HepG2 (cell line): ENCODE measurements around the gene PIWIL1. TPM values are rescaled to one million over a fixed set of nuclear protein-coding genes. Genes with fewer than 3 reads are reported as not detected.

Source experiments
- ATAC-seq: fragments of 200-7000 bp; cut with Tn5 transposase; 3 replicates; pipeline ENCODE4 v1.9.1; 2020; ENCODE audit warnings: mild to moderate bottlenecking, moderate library complexity
- BruUV-seq: library from RNA; stranded (reverse); fragments of 400-500 nt; replicated peaks from 2 replicates; lab custom pipeline; 2021; lab: Mats Ljungman, UMichigan
- CTCF ChIA-PET: fragments of 300-600 bp; formaldehyde crosslinking; extraction: SDS; loops from one replicate; lab custom pipeline; 2021; ENCODE audit warnings: low total read pairs, inconsistent platforms, low intra/inter-chr PET ratio; lab: Yijun Ruan, JAX
- POLR2A ChIA-PET: fragments of 350-600 bp; sonication (Branson Sonifier 250); formaldehyde crosslinking; loops from one replicate; lab custom pipeline; 2020; ENCODE audit warnings: antibody characterized with exemption, inconsistent platforms; lab: Yijun Ruan, JAX
- DNase-seq: peaks from one replicate; pipeline ENCODE4 v3.0.0-alpha.2; 2015; ENCODE audit warnings: low spot score
- FAIRE-seq: peaks from 3 replicates; lab custom pipeline; 2011; peaks lifted over from hg19 to GRCh38; lab: Jason Lieb, UNC
- H2AFZ ChIP-seq: one replicate; pipeline ENCODE4 v1.6.1; 2011; ENCODE audit warnings: low read length, inconsistent platforms
- H3K27ac ChIP-seq: fragments of 300-600 bp; 3 replicates; pipeline ENCODE4 v1.8.0; 2011; ENCODE audit warnings: mixed run types, mild to moderate bottlenecking, mixed read lengths, low read length, inconsistent platforms; ENCODE audit not compliant: insufficient read depth; ENCODE audit errors: extremely low read length
- H3K27me3 ChIP-seq, 2 experiments: fragments of 200-600 bp in 1 of 2; 2 replicates in 1 of 2; 3 replicates in 1 of 2; pipeline versions ENCODE4 v1.6.0 to v1.8.0; 2011; ENCODE audit warnings: low read length in 2 of 2, mild to moderate bottlenecking in 2 of 2, moderate library complexity in 2 of 2, inconsistent platforms in 1 of 2; ENCODE audit not compliant: insufficient read depth in 2 of 2, control insufficient read depth in 1 of 2
- H3K36me3 ChIP-seq, 2 experiments: fragments of 200-600 bp in 1 of 2; replicated peaks in 1 of 2; 2 replicates in 1 of 2; 3 replicates in 1 of 2; pipeline versions ENCODE4 v1.5.1 to v1.8.0; 2011; ENCODE audit warnings: low read length in 2 of 2, inconsistent platforms in 1 of 2; ENCODE audit not compliant: insufficient read depth in 2 of 2, control insufficient read depth in 1 of 2
- H3K4me1 ChIP-seq: 2 replicates; pipeline ENCODE4 v1.5.1; 2012; ENCODE audit warnings: low read length, inconsistent platforms; ENCODE audit not compliant: insufficient read depth
- H3K4me2 ChIP-seq: 2 replicates; pipeline ENCODE4 v1.6.0; 2011; ENCODE audit warnings: low read depth, low read length, inconsistent platforms
- H3K4me3 ChIP-seq, 3 experiments: fragments of 200-600 bp in 1 of 3; sonication (generic), shearing (Covaris generic) in 1 of 3; replicated peaks in 1 of 3; 2 replicates each; pipeline ENCODE4 v1.5.1; 2011 to 2016; ENCODE audit warnings: low read length in 3 of 3, inconsistent platforms in 2 of 3, low read depth in 2 of 3, mild to moderate bottlenecking in 2 of 3, control low read depth in 1 of 3, mixed read lengths in 1 of 3; ENCODE audit not compliant: insufficient read depth in 1 of 3
- H3K79me2 ChIP-seq: one replicate; pipeline ENCODE4 v1.6.1; 2011; ENCODE audit warnings: low read length, inconsistent platforms; ENCODE audit not compliant: insufficient read depth
- H3K9ac ChIP-seq: 2 replicates; pipeline ENCODE4 v1.6.0; 2011; ENCODE audit warnings: mild to moderate bottlenecking, low read depth, low read length, inconsistent platforms; ENCODE audit not compliant: insufficient read depth
- H3K9me3 ChIP-seq: 2 replicates; pipeline ENCODE4 v1.5.1; 2012; ENCODE audit warnings: mild to moderate bottlenecking, low read length
- H4K20me1 ChIP-seq: 2 replicates; pipeline ENCODE4 v1.6.0; 2011; ENCODE audit warnings: inconsistent platforms, mild to moderate bottlenecking, low read length, moderate library complexity; ENCODE audit not compliant: insufficient read depth
- ATF3 ChIP-seq: sonication (generic); formaldehyde crosslinking; IDR thresholded peaks from 2 replicates; pipeline ENCODE4 v1.4.0; 2020; ENCODE audit warnings: missing genetic modification reagents
- CBX5 ChIP-seq: sonication (generic); formaldehyde crosslinking; IDR thresholded peaks from 2 replicates; pipeline ENCODE4 v1.4.0; 2020; ENCODE audit warnings: missing genetic modification reagents, borderline replicate concordance
- ETV6 ChIP-seq: sonication (generic); formaldehyde crosslinking; conservative IDR thresholded peaks from 2 replicates; pipeline ENCODE4 v1.4.0; 2020; ENCODE audit warnings: missing genetic modification reagents
- GATAD2A ChIP-seq: IDR thresholded peaks from 2 replicates; pipeline ENCODE4 v1.6.1; 2016
- HIVEP1 ChIP-seq: sonication (generic); formaldehyde crosslinking; IDR thresholded peaks from 2 replicates; pipeline ENCODE4 v1.4.0; 2020; ENCODE audit warnings: mild to moderate bottlenecking, missing genetic modification reagents
- LRRFIP1 ChIP-seq: sonication (generic); formaldehyde crosslinking; conservative IDR thresholded peaks from 2 replicates; pipeline ENCODE4 v1.4.0; 2020; ENCODE audit warnings: missing genetic modification reagents
- MTF1 ChIP-seq: sonication (generic); formaldehyde crosslinking; IDR thresholded peaks from 2 replicates; pipeline ENCODE4 v1.5.0; 2020; ENCODE audit warnings: missing genetic modification reagents
- RFX1 ChIP-seq: fragments of 450-650 bp; IDR thresholded peaks from 2 replicates; pipeline ENCODE4 v1.6.1; 2017
- SMYD3 ChIP-seq: sonication (generic); formaldehyde crosslinking; IDR thresholded peaks from 2 replicates; pipeline ENCODE4 v1.8.1; 2023; ENCODE audit warnings: mild to moderate bottlenecking, missing genetic modification reagents
- SRF ChIP-seq: IDR thresholded peaks from 2 replicates; pipeline ENCODE4 v1.6.1; 2011; ENCODE audit warnings: mild to moderate bottlenecking, low read depth, low read length, moderate library complexity
- SRY ChIP-seq: sonication (generic); formaldehyde crosslinking; IDR thresholded peaks from 2 replicates; pipeline ENCODE4 v1.8.0; 2022; ENCODE audit warnings: mild to moderate bottlenecking, missing genetic modification reagents
- TCF12 ChIP-seq, 2 experiments: fragments of 450-650 bp in 1 of 2; sonication (generic) in 1 of 2; formaldehyde crosslinking in 1 of 2; IDR thresholded peaks; 2 replicates each; pipeline versions ENCODE4 v1.6.1 to v1.8.0; 2017 to 2022; ENCODE audit warnings: antibody characterized with exemption in 1 of 2, mild to moderate bottlenecking in 1 of 2, missing genetic modification reagents in 1 of 2, moderate library complexity in 1 of 2
- WIZ ChIP-seq: sonication (generic); formaldehyde crosslinking; IDR thresholded peaks from 2 replicates; pipeline ENCODE4 v1.5.1; 2020; ENCODE audit warnings: mild to moderate bottlenecking, missing genetic modification reagents
- ZBTB7B ChIP-seq: sonication (generic); formaldehyde crosslinking; IDR thresholded peaks from 2 replicates; pipeline ENCODE4 v1.4.0; 2020; ENCODE audit warnings: missing genetic modification reagents
- ZEB1 ChIP-seq: IDR thresholded peaks from 2 replicates; pipeline ENCODE4 v1.6.1; 2012; ENCODE audit warnings: mild to moderate bottlenecking, low read depth, inconsistent platforms; ENCODE audit not compliant: insufficient replicate concordance
- ZNF124 ChIP-seq: sonication (generic); formaldehyde crosslinking; IDR thresholded peaks from 2 replicates; pipeline ENCODE4 v1.4.0; 2020; ENCODE audit warnings: missing genetic modification reagents
- ZNF234 ChIP-seq: sonication (generic); formaldehyde crosslinking; conservative IDR thresholded peaks from 2 replicates; pipeline ENCODE4 v1.5.1; 2020; ENCODE audit warnings: mild to moderate bottlenecking, missing genetic modification reagents
- ZNF253 ChIP-seq: sonication (generic); formaldehyde crosslinking; IDR thresholded peaks from 2 replicates; pipeline ENCODE4 v1.8.0; 2022; ENCODE audit warnings: mild to moderate bottlenecking, missing genetic modification reagents, borderline replicate concordance
- ZNF280B ChIP-seq: sonication (generic); formaldehyde crosslinking; IDR thresholded peaks from 2 replicates; pipeline ENCODE4 v1.5.0; 2020; ENCODE audit warnings: missing genetic modification reagents, mild to moderate bottlenecking, borderline replicate concordance
- ZNF558 ChIP-seq: sonication (generic); formaldehyde crosslinking; IDR thresholded peaks from 2 replicates; pipeline ENCODE4 v1.9.0; 2022; ENCODE audit warnings: mild to moderate bottlenecking, missing genetic modification reagents, borderline replicate concordance
- WGBS: methylation state at CpG from one replicate; pipeline ENCODE4 v1.1.6; 2017; ENCODE audit warnings: low lambda C conversion rate; 5-methylcytosine and 5-hydroxymethylcytosine counted together
- in situ Hi-C: cut with HindIII; loops from 2 replicates; pipeline ENCODE4 v1.10.0; 2017; ENCODE audit warnings: low pct_unique_long_range_greater_than_20kb; ENCODE audit not compliant: extremely low pct_ligation_motif_present
- intact Hi-C: fragments of 100-400 bp; cut with micrococcal nuclease; formaldehyde crosslinking; loops from one replicate; pipeline ENCODE4 v1.10.0; 2022; ENCODE audit not compliant: unreplicated experiment
- polyA plus RNA-seq, 8 experiments: library from polyadenylated mRNA; depleted of rRNA in 3 of 8; stranded (reverse) in 7 of 8; unstranded in 1 of 8; fragments of >200 nt; fragmentation: Illumina TruSeq in 4 of 8; extraction: Trizol in 4 of 8; gene quantifications; 2 replicates each; pipeline versions ENCODE4 v1.2.1 to v1.2.3, GENCODE V29; 2011 to 2016; ENCODE audit warnings: low read depth in 4 of 8, missing spikeins in 1 of 8, mixed read lengths in 1 of 8; ENCODE audit not compliant: insufficient read depth in 1 of 8
- total RNA-seq, 5 experiments: library from RNA; depleted of rRNA; stranded (reverse); fragments of >200 nt; fragmentation: Illumina TruSeq; extraction: Trizol; gene quantifications; 2 replicates each; pipeline ENCODE4 v1.2.3, GENCODE V29; 2016; ENCODE audit warnings: low read depth in 1 of 5

PIWIL1 gene
- total and polyA plus RNA-seq, 2 of the 13 experiments (the other 11 are each of a cell fraction or from before 2014, with no cell fraction given): not detected

GRCh38 chr12:130356222-130356621 lies 18.5 kb downstream of the PIWIL1 start (continued):
- no peak for TF ChIP-seq SRY (CRISPR knock-in tag)
- no peak for TF ChIP-seq ATF3
- TF ChIP-seq LRRFIP1 (CRISPR knock-in tag): no peak
- TF ChIP-seq TCF12 (IDR thresholded peaks at IDR 0.05): no peak
- no peak for TF ChIP-seq TCF12 (CRISPR knock-in tag; IDR thresholded peaks at IDR 0.05)

- intact Hi-C loops (no loop called here), in situ Hi-C loops (no loop called here)
- DNase-seq: no peak
- ATAC-seq: no peak
- ChIA-PET POLR2A (no interaction called here), CTCF (no interaction called here)
- Histone ChIP-seq H3K9me3 (no peaks in the 10 kb centered on the region), H3K4me3 (no peak overlapping the region), H3K27me3 (peaks cover 0 to 57% of the 10 kb centered on the region in 2 experiments; a peak in 4 of 5 replicates), H3K4me2 (no peak overlapping the region), H3K36me3 (no peaks in the 10 kb centered on the region), H2AFZ (no peak overlapping the region), H3K4me1 (no peaks in the 10 kb centered on the region), H4K20me1 (no peaks in the 10 kb centered on the region), H3K79me2 (no peaks in the 10 kb centered on the region), H3K27ac (no peak overlapping the region), H3K9ac (no peak overlapping the region)
- WGBS: 3% methylated on average over 8 of the region's 8 CpGs
- BruUV-seq: no TSS peak
- no peak for FAIRE-seq
- TF ChIP-seq GATAD2A (CRISPR knock-in tag) (no peak), ZNF280B (CRISPR knock-in tag) (no peak), ZNF253 (no peak), ZNF558 (CRISPR knock-in tag) (no peak), ZEB1 (no peak), HIVEP1 (no peak), SRF (no peak), ETV6 (CRISPR knock-in tag) (no peak), ZNF234 (CRISPR knock-in tag) (no peak), RFX1 (no peak), ZNF124 (CRISPR knock-in tag) (no peak), MTF1 (no peak), CBX5 (CRISPR knock-in tag) (no peak), WIZ (CRISPR knock-in tag) (no peak), SMYD3 (CRISPR knock-in tag) (no peak), ZBTB7B (CRISPR knock-in tag) (no peak)
Measured at GRCh38 chr12:130357241-130357640, 19.6 kb downstream of the PIWIL1 start.
